ENCODE measurements around the gene TXN. TPM values are rescaled to one million over a fixed set of nuclear protein-coding genes. Genes with fewer than 3 reads are reported as not detected.
"Not testable (repeated sequence)": the region's sequence is repeated elsewhere in the genome, so short reads cannot be mapped to it uniquely, and the experiment has no call there.

Gene TXN
- total RNA-seq, 4 donors from 2014 or later, result 44.9 to 130 (median 58.5) TPM

DNA sequence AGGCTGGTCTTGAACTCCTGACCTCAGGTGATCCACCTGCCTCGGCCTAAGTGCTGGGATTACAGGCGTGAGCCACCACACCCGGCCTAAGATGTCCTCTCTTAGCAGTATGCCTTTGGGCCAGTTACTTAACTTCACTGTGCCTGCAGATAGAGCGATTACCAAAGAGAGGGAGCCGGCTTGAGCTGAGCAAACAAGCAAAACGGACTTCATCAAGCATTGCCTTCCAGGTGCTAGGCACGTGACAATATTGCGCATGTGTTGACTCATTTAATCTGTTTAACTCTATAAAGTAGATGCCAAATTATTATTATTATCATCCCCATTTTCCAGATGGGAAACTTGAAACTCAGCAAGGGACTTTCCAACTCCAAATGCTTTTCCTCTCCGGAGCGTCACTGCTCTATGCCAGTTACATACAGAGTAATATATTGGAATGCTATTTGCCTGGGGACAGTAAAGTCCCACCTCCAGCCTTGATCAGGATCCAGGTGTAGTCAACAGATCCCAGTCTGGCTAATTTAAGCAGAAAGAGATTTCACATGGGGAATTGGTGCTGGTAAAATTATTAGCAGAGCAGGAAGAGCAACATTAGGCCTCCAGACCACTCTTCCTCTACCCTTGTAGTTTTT, 42.8 kb downstream of the TXN start:
- no peak overlapping the region for H3K27ac ChIP-seq
- no peak for DNase-seq
- H3K4me3 ChIP-seq, result no peak overlapping the region
- in situ Hi-C loops (cut with MboI; ENCODE audit: low sequenced_read_pairs in 4 of 4), result loop anchor here in 2 of 4 donors (10.0 to 25.0 kb wide), 3 partner anchors 309 to 626 kb away; no protein-coding TSS in a partner anchor
- no peak for TF ChIP-seq CTCF (IDR thresholded peaks at IDR 0.05 in 4 of 5, conservative IDR thresholded peaks at IDR 0.05 in 1 of 5)
- no peak for TF ChIP-seq POLR2A (IDR thresholded peaks at IDR 0.05)
- no peaks in the 10 kb centered on the region for H3K9me3 ChIP-seq
- H3K36me3 ChIP-seq, result no peaks in the 10 kb centered on the region
- intact Hi-C loops (cut with DNase I; ENCODE audit: low total_unique reads), result no loop called here
- no peak for ATAC-seq
- H3K27me3 ChIP-seq, result no peaks in the 10 kb centered on the region
- H3K4me1 ChIP-seq, result no peaks in the 10 kb centered on the region

- Histone ChIP-seq H3K27ac (no peak within 1 kb of the TSS), H3K4me1 (no peaks in the 10 kb centered on the region), H3K9me3 (no peaks in the 10 kb centered on the region), H3K4me3 (no peak within 1 kb of the TSS), H3K36me3 (no peaks in the 10 kb centered on the region), H3K27me3 (no peaks in the 10 kb centered on the region)
- DNase-seq (no peak), ATAC-seq (no peak)
- TF ChIP-seq CTCF (IDR thresholded peaks at IDR 0.05 in 4 of 5, conservative IDR thresholded peaks at IDR 0.05 in 1 of 5) (no peak), POLR2A (IDR thresholded peaks at IDR 0.05) (no peak)
- in situ Hi-C loops (cut with MboI; ENCODE audit: low sequenced_read_pairs in 4 of 4), result loop anchor here in 1 of 4 donors (25.0 kb wide), 1 partner anchor 621 kb away; no protein-coding TSS in a partner anchor
- intact Hi-C loops (cut with DNase I; ENCODE audit: low total_unique reads), result no loop called here
Measured at GRCh38 chr9:110208031-110208430, 48.3 kb downstream of the TXN start, which contains the start of gene C9orf152. Gene C9orf152, minus strand, starts transcription at chr9:110208159. Its CDS starts 580 bp downstream, at chr9:110207579.

- H3K27me3 ChIP-seq, result no peaks in the 10 kb centered on the region
- H3K36me3 ChIP-seq, result no peaks in the 10 kb centered on the region
- DNase-seq, result no peak
- intact Hi-C loops (cut with DNase I; ENCODE audit: low total_unique reads), result no loop called here
- no peaks in the 10 kb centered on the region for H3K4me1 ChIP-seq
- in situ Hi-C loops (cut with MboI; ENCODE audit: low sequenced_read_pairs in 4 of 4), result loop anchor here in 1 of 4 donors (25.0 kb wide), 1 partner anchor 620 kb away; no protein-coding TSS in a partner anchor
- no peaks in the 10 kb centered on the region for H3K9me3 ChIP-seq
- no peak overlapping the region for H3K4me3 ChIP-seq
- TF ChIP-seq POLR2A (IDR thresholded peaks at IDR 0.05) (no peak), CTCF (IDR thresholded peaks at IDR 0.05 in 4 of 5, conservative IDR thresholded peaks at IDR 0.05 in 1 of 5) (no peak)
- no peak overlapping the region for H3K27ac ChIP-seq
- ATAC-seq, result no peak
Measured at GRCh38 chr9:110207071-110207641, 49.2 kb downstream of the TXN start.

DNA sequence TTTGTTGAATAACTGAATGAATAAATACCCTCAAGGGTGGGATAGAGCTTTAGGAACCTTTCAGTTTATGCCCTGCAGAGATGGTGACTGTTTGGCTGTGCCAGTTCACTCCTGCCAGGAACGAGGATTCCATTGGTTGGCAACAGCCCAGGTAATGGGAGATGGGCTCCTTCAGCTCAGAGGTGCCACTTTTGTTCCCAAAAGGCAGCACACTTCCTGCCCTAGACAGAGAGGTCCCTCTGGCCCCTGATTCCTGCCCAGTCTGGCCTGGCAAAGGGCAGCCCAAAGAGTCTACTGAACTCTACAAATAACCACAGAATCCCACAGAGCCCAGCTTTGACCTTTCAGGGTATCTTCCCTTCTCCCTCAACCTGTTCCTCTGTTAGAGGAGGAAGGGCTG, 49.9 kb downstream of the TXN start:
- H3K36me3 ChIP-seq, result no peaks in the 10 kb centered on the region
- H3K27me3 ChIP-seq, result no peaks in the 10 kb centered on the region
- ATAC-seq (no peak), DNase-seq (no peak)
- H3K4me3 ChIP-seq, result no peak overlapping the region
- H3K4me1 ChIP-seq, result no peaks in the 10 kb centered on the region
- in situ Hi-C loops (cut with MboI; ENCODE audit: low sequenced_read_pairs in 4 of 4) (loop anchor here in 1 of 4 donors (25.0 kb wide), 1 partner anchor 619 kb away; no protein-coding TSS in a partner anchor), intact Hi-C loops (cut with DNase I; ENCODE audit: low total_unique reads) (no loop called here)
- no peak for TF ChIP-seq POLR2A (IDR thresholded peaks at IDR 0.05)
- TF ChIP-seq CTCF (IDR thresholded peaks at IDR 0.05 in 4 of 5, conservative IDR thresholded peaks at IDR 0.05 in 1 of 5), result no peak
- H3K9me3 ChIP-seq, result no peaks in the 10 kb centered on the region
- no peak overlapping the region for H3K27ac ChIP-seq

DNA sequence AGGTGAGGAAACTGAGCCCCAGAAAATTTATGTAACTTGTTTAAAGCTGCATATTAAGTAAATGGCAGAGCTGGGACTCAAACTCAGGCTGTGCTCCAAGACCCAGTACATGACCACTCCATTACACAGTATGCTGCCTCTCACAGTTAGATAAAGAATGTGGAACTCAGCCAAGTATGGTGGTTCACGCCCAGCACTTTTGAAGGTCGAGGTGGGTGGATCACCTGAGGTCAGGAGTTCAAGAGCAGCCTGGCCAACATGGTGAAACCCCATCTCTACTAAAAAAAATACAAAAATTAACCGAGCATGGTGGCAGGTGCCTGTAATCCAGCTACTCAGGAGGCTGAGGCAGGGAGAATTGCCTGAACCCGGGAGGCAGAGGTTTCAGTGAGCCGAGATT, 50.7 kb downstream of the TXN start:
- ATAC-seq; H3K4me3 ChIP-seq; H3K4me1 ChIP-seq; DNase-seq; H3K9me3 ChIP-seq; H3K36me3 ChIP-seq; intact Hi-C loops (cut with DNase I; ENCODE audit: low total_unique reads); H3K27ac ChIP-seq; H3K27me3 ChIP-seq: not testable (repeated sequence)
- in situ Hi-C loops (cut with MboI; ENCODE audit: low sequenced_read_pairs in 4 of 4), result loop anchor here in 1 of 4 donors (25.0 kb wide), 1 partner anchor 618 kb away; no protein-coding TSS in a partner anchor

Data from gastrocnemius medialis (tissue), 4 donors.